Measurements from ENCODE around the gene PDE11A. TPM values are rescaled to one million over a fixed set of nuclear protein-coding genes. Genes with fewer than 3 reads are reported as not detected.

The PDE11A gene
- total RNA-seq, 6 experiments from 2014 or later: 1.2 to 3.1 (median 1.4) TPM

- Mint-ChIP-seq H3K27ac (no peak overlapping the region), H3K36me3 (ENCODE audit: low read depth) (no peaks in the 10 kb centered on the region), H3K9me3 (no peaks in the 10 kb centered on the region), H3K27me3 (ENCODE audit: insufficient read depth) (peaks cover 5% of the 10 kb centered on the region; the same call in 1 of the 2 replicates), H3K4me1 (ENCODE audit: low read depth) (no peaks in the 10 kb centered on the region), H3K4me3 (no peak overlapping the region)
- no peak for TF ChIP-seq CTCF (IDR thresholded peaks at IDR 0.05)
- DNase-seq: no peak
These were observed 497.2 kb downstream of the PDE11A start for GRCh38 chr2:177575358-177575757.

DNA sequence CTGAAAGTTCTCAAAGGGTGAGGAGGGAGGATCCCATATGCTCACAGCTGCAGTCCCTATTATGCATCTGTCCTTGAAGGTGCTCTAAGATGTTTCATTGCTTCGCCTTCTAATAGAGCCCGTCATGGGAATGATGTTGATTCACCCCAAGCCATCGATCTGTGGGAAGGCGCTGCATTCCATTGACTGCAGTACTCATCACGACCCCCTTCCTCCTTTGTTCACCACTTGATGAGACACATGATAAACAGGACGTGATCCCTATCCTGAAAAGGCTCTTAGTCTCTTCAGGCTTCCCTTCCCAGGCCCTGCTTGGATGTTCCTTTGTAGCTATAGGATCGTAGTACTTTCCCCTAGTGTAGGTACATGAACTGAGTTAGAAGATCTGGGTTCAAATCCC is 498.2 kb downstream of the PDE11A start:
- Mint-ChIP-seq H3K36me3 (ENCODE audit: low read depth) (no peaks in the 10 kb centered on the region), H3K27me3 (ENCODE audit: insufficient read depth) (peaks cover 9% of the 10 kb centered on the region), H3K9me3 (no peaks in the 10 kb centered on the region)

More for the DNA sequence above, 498.2 kb downstream of the PDE11A start:
- H3K4me3 Mint-ChIP-seq: no peak overlapping the region
- H3K4me1 Mint-ChIP-seq (ENCODE audit: low read depth): no peaks in the 10 kb centered on the region
- no peak for TF ChIP-seq CTCF (IDR thresholded peaks at IDR 0.05)
- no peak for DNase-seq
- H3K27ac Mint-ChIP-seq: no peak overlapping the region

Other genes with a start within 250 kb of the PDE11A start
- 10 to 100 TPM; 13.8 to 16.6 (median 14.9) TPM for gene RBM45, start 39.7 kb upstream of the PDE11A start, total RNA-seq (2021; fragmentation: NEBNext Ultra II Directional; extraction: Animal tissue kit (Norgen Biotek cat#: 25700))
- gene OSBPL6, start 121.7 kb upstream of the PDE11A start, total RNA-seq (2021; fragmentation: NEBNext Ultra II Directional; extraction: Animal tissue kit (Norgen Biotek cat#: 25700)): 1 to 10 TPM; 2.4 to 7.5 (median 3.3) TPM

All from HFFc6 (cell line).